ENCODE data around the gene ALG12. TPM values are rescaled to one million over a fixed set of nuclear protein-coding genes. Genes with fewer than 3 reads are reported as not detected.

The ALG12 gene
- total and polyA plus RNA-seq, 2 of the 8 experiments (the other 6 are each of a cell fraction or from before 2014, with no cell fraction given): 13.4 to 22.5 TPM

DNA sequence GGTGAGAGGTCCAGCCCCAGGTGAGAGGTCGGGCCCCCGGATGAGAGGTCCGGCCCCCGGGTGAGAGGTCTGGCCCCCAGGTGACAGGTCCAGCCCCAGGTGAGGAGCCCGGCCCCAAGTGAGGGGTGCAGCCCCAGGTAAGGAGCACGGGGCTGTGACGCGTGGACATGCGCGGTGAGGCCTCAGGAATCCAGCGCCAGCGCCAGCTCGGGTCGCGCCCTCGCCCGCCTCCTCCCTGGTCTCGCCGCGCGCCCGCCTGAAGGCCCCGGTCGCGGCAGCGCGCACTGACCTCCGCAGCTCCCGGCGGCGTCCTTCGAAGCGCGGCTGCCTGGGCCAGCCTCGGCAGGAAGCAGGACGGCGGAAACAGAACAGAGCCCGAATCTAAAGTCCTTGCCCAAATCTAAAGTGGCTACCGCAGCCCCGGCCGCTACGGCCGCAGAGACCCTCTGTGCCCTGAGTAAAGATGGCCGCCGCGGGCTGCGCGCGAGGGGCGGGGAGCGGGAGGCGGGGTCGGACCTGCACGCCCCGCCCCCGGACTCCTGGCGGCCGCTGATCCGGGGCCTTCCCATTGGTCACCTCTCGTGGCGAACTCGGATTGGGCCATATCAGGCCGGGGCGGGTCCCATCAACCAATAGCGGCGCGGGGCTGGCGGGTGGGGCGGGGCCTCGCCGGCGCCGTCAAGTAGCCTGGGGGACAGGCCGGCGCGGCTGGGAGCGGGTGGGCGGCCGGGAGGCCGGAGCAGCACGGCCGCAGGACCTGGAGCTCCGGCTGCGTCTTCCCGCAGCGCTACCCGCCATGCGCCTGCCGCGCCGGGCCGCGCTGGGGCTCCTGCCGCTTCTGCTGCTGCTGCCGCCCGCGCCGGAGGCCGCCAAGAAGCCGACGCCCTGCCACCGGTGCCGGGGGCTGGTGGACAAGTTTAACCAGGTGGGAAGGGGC, at the start of gene ALG12, which contains the start of gene CRELD2 (continued):
- TF ChIP-seq SP4 (IDR thresholded peaks at IDR 0.05; ENCODE audit: low read length) (no peak), CREB1 (IDR thresholded peaks at IDR 0.05) (peak; percentile 87), POLR2AphosphoS5 (IDR thresholded peaks at IDR 0.05; ENCODE audit: low read depth, low read length) (peak; percentile 39; the same call in 1 of the 2 replicates), CHD2 (IDR thresholded peaks at IDR 0.05; ENCODE audit: low read length) (peak; percentile 49), POLR2A (IDR thresholded peaks at IDR 0.05; ENCODE audit: control extremely low read depth in 1 of 2, low read depth in 2 of 2, low read length in 2 of 2) (peak in 1 of 2 experiments; percentile 60; a peak in 1 of 3 replicates), YY1 (IDR thresholded peaks at IDR 0.05; ENCODE audit: low read depth, low read length) (peak; percentile 99), RBBP5 (IDR thresholded peaks at IDR 0.05; ENCODE audit: borderline replicate concordance, low read depth, low read length) (peak; percentile 43; the same call in 1 of the 2 replicates), GABPA (IDR thresholded peaks at IDR 0.05; ENCODE audit: borderline replicate concordance, insufficient read depth, low read length) (peak; percentile 29; the same call in 1 of the 2 replicates), SP1 (IDR thresholded peaks at IDR 0.05; ENCODE audit: low read depth, low read length) (peak; percentile 64), NRF1 (IDR thresholded peaks at IDR 0.05; ENCODE audit: low read depth, low read length) (peak; percentile 56), KDM5A (IDR thresholded peaks at IDR 0.05; ENCODE audit: low read length) (no peak)
- TF ChIP-seq, protein P1, sequence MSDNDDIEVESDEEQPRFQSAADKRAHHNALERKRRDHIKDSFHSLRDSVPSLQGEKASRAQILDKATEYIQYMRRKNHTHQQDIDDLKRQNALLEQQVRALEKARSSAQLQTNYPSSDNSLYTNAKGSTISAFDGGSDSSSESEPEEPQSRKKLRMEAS (IDR thresholded peaks at IDR 0.05): peak; percentile 62
- TF ChIP-seq, protein P2, sequence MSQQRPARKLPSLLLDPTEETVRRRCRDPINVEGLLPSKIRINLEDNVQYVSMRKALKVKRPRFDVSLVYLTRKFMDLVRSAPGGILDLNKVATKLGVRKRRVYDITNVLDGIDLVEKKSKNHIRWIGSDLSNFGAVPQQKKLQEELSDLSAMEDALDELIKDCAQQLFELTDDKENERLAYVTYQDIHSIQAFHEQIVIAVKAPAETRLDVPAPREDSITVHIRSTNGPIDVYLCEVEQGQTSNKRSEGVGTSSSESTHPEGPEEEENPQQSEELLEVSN (IDR thresholded peaks at IDR 0.05): peak; percentile 22; the same call in 1 of the 2 replicates
- TF ChIP-seq, protein P3, sequence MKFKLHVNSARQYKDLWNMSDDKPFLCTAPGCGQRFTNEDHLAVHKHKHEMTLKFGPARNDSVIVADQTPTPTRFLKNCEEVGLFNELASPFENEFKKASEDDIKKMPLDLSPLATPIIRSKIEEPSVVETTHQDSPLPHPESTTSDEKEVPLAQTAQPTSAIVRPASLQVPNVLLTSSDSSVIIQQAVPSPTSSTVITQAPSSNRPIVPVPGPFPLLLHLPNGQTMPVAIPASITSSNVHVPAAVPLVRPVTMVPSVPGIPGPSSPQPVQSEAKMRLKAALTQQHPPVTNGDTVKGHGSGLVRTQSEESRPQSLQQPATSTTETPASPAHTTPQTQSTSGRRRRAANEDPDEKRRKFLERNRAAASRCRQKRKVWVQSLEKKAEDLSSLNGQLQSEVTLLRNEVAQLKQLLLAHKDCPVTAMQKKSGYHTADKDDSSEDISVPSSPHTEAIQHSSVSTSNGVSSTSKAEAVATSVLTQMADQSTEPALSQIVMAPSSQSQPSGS (IDR thresholded peaks at IDR 0.05; ENCODE audit: low read length): no peak

Measured in H1 (cell line).